ENCODE data around the gene HAGH. TPM values are rescaled to one million over a fixed set of nuclear protein-coding genes. Genes with fewer than 3 reads are reported as not detected.
A peak's percentile ranks its signal among the peaks of the same experiment; 100 is the strongest.

The HAGH gene
- total RNA-seq, 2 donors from 2014 or later, result 208 to 227 TPM

DNA sequence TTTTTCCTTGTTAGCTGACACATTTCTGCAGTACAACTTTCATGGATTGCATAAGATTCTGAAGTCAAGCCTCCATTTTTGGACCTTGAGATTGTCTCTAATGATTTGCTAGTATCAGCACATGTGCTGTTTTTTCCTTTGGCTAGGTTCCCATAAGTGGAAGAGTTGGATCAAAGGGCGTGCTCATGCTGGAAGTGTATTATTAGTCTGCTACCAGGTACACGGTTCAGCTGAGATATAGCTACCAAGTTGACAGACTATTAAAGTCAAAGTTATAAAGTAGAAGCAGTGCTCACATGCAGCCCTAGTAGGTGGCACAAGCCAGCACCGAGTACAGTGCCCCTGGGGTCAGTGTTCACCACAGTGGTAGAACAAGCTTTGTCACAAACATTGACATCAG, 3.6 kb upstream of the HAGH start:
- TF ChIP-seq, protein P1, sequence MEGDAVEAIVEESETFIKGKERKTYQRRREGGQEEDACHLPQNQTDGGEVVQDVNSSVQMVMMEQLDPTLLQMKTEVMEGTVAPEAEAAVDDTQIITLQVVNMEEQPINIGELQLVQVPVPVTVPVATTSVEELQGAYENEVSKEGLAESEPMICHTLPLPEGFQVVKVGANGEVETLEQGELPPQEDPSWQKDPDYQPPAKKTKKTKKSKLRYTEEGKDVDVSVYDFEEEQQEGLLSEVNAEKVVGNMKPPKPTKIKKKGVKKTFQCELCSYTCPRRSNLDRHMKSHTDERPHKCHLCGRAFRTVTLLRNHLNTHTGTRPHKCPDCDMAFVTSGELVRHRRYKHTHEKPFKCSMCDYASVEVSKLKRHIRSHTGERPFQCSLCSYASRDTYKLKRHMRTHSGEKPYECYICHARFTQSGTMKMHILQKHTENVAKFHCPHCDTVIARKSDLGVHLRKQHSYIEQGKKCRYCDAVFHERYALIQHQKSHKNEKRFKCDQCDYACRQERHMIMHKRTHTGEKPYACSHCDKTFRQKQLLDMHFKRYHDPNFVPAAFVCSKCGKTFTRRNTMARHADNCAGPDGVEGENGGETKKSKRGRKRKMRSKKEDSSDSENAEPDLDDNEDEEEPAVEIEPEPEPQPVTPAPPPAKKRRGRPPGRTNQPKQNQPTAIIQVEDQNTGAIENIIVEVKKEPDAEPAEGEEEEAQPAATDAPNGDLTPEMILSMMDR (IDR thresholded peaks at IDR 0.05), result no peak
- Histone ChIP-seq H3K4me1 (peaks cover 0 to 27% of the 10 kb centered on the region in 2 donors), H3K9me3 (no peaks in the 10 kb centered on the region), H3K27me3 (no peaks in the 10 kb centered on the region), H3K4me3 (no peak overlapping the region), H3K36me3 (no peaks in the 10 kb centered on the region), H3K27ac (no peak overlapping the region)
- DNase-seq (ENCODE audit: low spot score), result no peak

DNA sequence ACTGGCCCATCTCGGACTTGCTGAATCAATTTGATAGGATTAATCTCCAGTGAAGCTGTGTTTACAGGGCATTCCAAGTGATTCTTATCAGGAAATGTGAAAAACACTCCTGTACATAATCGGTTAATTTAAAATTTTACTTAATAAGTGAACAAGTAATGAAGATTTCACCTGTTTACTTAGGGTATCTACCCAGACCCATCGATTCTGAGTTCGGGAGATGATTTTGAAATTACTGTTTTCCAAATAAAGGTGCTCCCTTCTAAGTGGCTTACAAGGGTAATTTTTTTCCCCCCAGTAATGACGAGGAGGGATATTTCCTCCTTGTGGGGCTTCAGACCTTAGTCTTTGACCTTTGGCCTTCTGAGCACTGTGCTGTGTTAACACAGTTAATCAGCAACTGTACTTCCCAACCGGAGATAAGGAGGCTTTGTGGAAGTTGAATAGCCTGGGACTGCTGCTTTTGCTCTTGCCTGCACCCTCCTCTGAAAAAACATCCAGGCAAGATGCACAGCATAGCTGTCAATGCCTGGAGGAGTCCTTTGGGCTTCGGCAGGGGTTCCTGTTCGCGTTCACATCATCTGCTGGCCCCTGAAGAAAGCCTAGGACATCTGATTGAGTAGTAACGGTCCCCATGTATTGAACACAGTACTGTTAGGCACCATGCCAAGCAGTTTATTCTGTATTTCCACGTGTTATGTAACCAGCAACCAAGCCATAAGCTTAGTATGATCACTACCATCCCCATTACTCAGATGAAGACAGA, 2.2 kb upstream of the HAGH start:
- Histone ChIP-seq H3K36me3 (no peaks in the 10 kb centered on the region), H3K27ac (no peak overlapping the region), H3K4me1 (peaks cover 0 to 41% of the 10 kb centered on the region in 2 donors), H3K27me3 (no peaks in the 10 kb centered on the region), H3K4me3 (peak overlapping the region in 1 of 2 donors; percentile 12), H3K9me3 (no peaks in the 10 kb centered on the region)
- no peak for DNase-seq (ENCODE audit: low spot score)
- TF ChIP-seq, protein P1 (IDR thresholded peaks at IDR 0.05), result no peak

DNA sequence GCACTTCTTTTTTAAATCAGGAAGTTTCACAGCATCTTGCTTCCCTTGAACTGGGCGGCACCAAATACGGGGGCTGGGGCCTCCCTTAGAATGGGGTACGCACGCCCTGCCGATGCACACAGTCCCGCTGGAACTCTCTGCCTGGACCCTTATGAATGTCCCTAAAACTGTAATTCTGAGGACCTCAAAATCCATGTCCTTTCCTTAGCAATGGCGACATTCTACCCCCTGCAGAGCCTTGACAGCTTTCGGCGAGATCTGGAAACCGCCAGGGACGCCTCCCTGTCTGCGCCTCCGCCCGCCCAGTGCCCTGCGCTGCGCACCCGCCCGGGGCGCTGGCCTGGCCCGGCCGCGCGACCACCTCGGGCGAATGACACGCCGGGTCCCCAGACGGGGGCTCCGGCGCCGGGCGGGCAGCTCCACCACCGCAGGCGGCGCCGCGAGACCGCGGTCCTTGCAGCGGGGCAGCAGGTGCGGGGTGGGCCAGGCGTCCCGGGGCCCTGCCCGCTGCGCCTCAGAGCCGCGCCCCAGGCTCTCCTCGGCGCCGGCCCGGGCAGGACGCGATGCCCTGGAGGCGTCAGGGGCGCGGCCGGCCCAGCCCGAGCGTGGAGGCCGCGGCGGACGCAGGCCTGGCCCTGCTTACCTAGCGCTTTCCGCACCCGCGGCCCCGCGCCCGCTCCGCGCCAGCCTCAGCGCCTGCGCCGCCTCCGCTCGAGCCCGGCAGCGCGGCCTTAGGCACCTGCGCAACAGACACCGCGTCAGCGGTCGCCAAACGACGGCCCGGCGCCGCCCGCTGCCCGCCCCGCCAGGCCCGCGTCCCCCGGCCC, 548 bp downstream of the HAGH start:
- no peak for DNase-seq (ENCODE audit: low spot score)
- TF ChIP-seq, protein P1 (IDR thresholded peaks at IDR 0.05), result no peak

DNA sequence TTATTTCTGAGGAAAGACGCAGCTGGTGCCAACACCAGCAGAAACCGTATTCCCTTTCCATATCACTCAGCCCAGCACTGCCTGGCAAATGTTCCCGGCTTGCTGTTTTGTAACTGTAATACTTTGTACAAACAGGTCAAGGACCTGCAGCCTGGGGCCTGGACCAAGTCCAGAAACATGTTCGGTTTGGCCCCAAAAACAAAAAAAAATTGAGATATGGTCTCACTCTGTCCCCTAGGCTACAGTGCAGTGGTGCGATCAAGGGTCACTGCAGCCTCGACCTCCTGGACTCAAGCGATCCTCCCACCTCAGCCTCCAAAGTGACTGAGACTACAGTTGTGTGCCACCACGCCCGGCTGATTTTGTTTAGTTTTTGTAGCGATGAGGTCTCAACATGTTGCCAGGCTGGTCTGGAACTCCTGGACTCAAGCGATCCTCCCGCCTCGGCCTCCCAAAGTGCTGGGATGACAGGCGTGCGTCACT, 1.2 kb downstream of the HAGH start:
- peaks cover 0 to 42% of the 10 kb centered on the region in 2 donors for H3K4me1 ChIP-seq
- no peaks in the 10 kb centered on the region for H3K27me3 ChIP-seq
- H3K36me3 ChIP-seq, result peaks cover 22% of the 10 kb centered on the region
- H3K9me3 ChIP-seq, result no peaks in the 10 kb centered on the region
- peak overlapping the region in 1 of 2 donors; percentile 56 for H3K27ac ChIP-seq
- DNase-seq (ENCODE audit: low spot score), result no peak
- peak overlapping the region; percentile 77 to 94 for H3K4me3 ChIP-seq
- TF ChIP-seq, protein P1 (IDR thresholded peaks at IDR 0.05), result no peak

More for the DNA sequence above, 548 bp downstream of the HAGH start:
- Histone ChIP-seq H3K4me1 (peaks cover 0 to 42% of the 10 kb centered on the region in 2 donors), H3K4me3 (peak overlapping the region; percentile 77 to 94), H3K27ac (peak overlapping the region; percentile 32 to 92), H3K27me3 (no peaks in the 10 kb centered on the region), H3K36me3 (peaks cover 17% of the 10 kb centered on the region), H3K9me3 (no peaks in the 10 kb centered on the region)

DNA sequence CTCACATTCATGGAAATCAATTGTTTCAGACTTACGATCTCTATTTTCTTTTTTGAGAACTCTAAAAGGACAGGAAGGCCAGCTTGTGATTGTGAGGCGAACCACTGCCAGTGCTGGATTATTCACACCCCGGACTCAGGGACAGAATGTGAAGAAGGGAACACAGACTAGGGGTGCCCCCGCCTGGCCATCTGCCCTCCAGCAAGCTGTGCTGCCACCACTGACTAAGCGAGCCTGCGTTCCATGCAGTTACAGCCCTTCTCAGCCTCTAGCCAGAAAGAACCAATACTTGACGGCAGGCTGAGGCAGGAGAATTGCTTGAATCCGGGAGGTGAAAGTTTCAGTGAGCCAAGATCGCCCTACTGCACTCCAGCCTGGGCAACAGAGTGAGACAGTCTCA, 2.8 kb downstream of the HAGH start:
- no peak for DNase-seq (ENCODE audit: low spot score)
- Histone ChIP-seq H3K4me3 (no peak overlapping the region), H3K36me3 (peaks cover 33% of the 10 kb centered on the region), H3K9me3 (no peaks in the 10 kb centered on the region), H3K27me3 (no peaks in the 10 kb centered on the region), H3K27ac (no peak overlapping the region), H3K4me1 (peaks cover 0 to 36% of the 10 kb centered on the region in 2 donors)
- TF ChIP-seq, protein P1 (IDR thresholded peaks at IDR 0.05), result no peak

Measured in right atrium auricular region (tissue), 2 donors.